ENCODE measurements around the gene AMOTL1. TPM values are rescaled to one million over a fixed set of nuclear protein-coding genes. Genes with fewer than 3 reads are reported as not detected.

The AMOTL1 gene
- polyA plus RNA-seq, 1 donor from 2014 or later, result 10.7 TPM

- no peaks in the 10 kb centered on the region for H3K27me3 ChIP-seq (ENCODE audit: insufficient read depth, low read depth, low read length)
- H3K27ac ChIP-seq (ENCODE audit: low read length), result no peak overlapping the region
- H3K9me3 ChIP-seq (ENCODE audit: low read length), result no peaks in the 10 kb centered on the region
- H3K79me2 ChIP-seq (replicated peaks; ENCODE audit: insufficient read depth, low read length), result no peaks in the 10 kb centered on the region
- H3K9ac ChIP-seq (ENCODE audit: low read length), result no peak overlapping the region
- peaks cover 9% of the 10 kb centered on the region for H3K36me3 ChIP-seq (ENCODE audit: insufficient read depth, low read length)
- H3F3A ChIP-seq (ENCODE audit: insufficient read depth, low read length, poor library complexity, severe bottlenecking), result no peaks in the 10 kb centered on the region
- H3K4me2 ChIP-seq (ENCODE audit: low read length), result no peak overlapping the region
- TF ChIP-seq MXI1 (conservative IDR thresholded peaks at IDR 0.05; ENCODE audit: poor library complexity, severe bottlenecking) (no peak), EZH2 (IDR thresholded peaks at IDR 0.05; ENCODE audit: borderline replicate concordance, insufficient read depth, low read length, poor library complexity, severe bottlenecking) (no peak), SMC3 (conservative IDR thresholded peaks at IDR 0.05; ENCODE audit: poor library complexity) (no peak), RAD21 (conservative IDR thresholded peaks at IDR 0.05) (no peak), POLR2AphosphoS5 (IDR thresholded peaks at IDR 0.05) (no peak), EP300 (conservative IDR thresholded peaks at IDR 0.05; ENCODE audit: poor library complexity, severe bottlenecking) (no peak), TAF1 (IDR thresholded peaks at IDR 0.05; ENCODE audit: low read depth) (no peak)
- TF ChIP-seq, protein P1, sequence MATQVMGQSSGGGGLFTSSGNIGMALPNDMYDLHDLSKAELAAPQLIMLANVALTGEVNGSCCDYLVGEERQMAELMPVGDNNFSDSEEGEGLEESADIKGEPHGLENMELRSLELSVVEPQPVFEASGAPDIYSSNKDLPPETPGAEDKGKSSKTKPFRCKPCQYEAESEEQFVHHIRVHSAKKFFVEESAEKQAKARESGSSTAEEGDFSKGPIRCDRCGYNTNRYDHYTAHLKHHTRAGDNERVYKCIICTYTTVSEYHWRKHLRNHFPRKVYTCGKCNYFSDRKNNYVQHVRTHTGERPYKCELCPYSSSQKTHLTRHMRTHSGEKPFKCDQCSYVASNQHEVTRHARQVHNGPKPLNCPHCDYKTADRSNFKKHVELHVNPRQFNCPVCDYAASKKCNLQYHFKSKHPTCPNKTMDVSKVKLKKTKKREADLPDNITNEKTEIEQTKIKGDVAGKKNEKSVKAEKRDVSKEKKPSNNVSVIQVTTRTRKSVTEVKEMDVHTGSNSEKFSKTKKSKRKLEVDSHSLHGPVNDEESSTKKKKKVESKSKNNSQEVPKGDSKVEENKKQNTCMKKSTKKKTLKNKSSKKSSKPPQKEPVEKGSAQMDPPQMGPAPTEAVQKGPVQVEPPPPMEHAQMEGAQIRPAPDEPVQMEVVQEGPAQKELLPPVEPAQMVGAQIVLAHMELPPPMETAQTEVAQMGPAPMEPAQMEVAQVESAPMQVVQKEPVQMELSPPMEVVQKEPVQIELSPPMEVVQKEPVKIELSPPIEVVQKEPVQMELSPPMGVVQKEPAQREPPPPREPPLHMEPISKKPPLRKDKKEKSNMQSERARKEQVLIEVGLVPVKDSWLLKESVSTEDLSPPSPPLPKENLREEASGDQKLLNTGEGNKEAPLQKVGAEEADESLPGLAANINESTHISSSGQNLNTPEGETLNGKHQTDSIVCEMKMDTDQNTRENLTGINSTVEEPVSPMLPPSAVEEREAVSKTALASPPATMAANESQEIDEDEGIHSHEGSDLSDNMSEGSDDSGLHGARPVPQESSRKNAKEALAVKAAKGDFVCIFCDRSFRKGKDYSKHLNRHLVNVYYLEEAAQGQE (IDR thresholded peaks at IDR 0.05; ENCODE audit: borderline replicate concordance), result no peak
- TF ChIP-seq, protein P2, sequence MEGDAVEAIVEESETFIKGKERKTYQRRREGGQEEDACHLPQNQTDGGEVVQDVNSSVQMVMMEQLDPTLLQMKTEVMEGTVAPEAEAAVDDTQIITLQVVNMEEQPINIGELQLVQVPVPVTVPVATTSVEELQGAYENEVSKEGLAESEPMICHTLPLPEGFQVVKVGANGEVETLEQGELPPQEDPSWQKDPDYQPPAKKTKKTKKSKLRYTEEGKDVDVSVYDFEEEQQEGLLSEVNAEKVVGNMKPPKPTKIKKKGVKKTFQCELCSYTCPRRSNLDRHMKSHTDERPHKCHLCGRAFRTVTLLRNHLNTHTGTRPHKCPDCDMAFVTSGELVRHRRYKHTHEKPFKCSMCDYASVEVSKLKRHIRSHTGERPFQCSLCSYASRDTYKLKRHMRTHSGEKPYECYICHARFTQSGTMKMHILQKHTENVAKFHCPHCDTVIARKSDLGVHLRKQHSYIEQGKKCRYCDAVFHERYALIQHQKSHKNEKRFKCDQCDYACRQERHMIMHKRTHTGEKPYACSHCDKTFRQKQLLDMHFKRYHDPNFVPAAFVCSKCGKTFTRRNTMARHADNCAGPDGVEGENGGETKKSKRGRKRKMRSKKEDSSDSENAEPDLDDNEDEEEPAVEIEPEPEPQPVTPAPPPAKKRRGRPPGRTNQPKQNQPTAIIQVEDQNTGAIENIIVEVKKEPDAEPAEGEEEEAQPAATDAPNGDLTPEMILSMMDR (IDR thresholded peaks at IDR 0.05; ENCODE audit: poor library complexity, severe bottlenecking), result no peak
- no peaks in the 10 kb centered on the region for H3K9me2 ChIP-seq (ENCODE audit: insufficient read depth, low read length)
- no peak overlapping the region for H2AFZ ChIP-seq (ENCODE audit: low read depth, low read length)
- no peaks in the 10 kb centered on the region for H4K20me1 ChIP-seq (ENCODE audit: insufficient read depth)
- no peak overlapping the region for H3K4me3 ChIP-seq (ENCODE audit: low read length)
Observed at GRCh38 chr11:94814272-94814976, 46.3 kb downstream of the AMOTL1 start.

DNA sequence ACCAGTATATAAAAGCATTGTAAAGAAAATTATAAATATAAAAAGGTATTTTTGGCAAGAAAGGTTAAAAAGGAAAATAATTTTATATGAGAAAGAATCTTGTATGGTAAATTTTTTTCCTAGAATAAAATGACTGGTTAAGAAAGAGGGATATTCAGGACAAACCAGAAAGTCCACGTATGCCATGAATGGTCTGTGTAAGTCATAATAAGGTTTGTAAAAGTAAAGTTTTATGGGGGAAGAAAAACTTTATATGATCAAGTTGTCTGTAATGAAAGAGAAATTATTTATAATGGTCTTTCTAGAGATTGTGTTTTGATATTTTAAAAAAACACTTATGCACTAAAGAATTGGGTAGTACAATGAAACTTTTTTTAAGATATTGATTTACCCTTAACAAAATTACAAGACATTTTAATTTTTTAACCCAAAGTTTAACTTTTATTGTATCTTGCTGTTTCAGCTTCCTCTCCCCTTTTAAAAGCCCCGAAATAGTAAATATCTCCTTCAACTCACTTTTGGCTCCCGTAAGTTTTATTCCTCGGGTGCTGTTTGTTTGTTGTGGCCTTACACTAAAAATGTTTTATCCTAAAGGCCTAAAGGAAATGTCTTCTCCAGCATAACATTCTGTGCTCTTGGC, 47.7 kb downstream of the AMOTL1 start:
- Histone ChIP-seq H3K9me3 (ENCODE audit: low read length) (no peaks in the 10 kb centered on the region), H3K4me2 (ENCODE audit: low read length) (no peak overlapping the region), H3K36me3 (ENCODE audit: insufficient read depth, low read length) (peaks cover 9% of the 10 kb centered on the region), H3F3A (ENCODE audit: insufficient read depth, low read length, poor library complexity, severe bottlenecking) (no peaks in the 10 kb centered on the region), H3K79me2 (replicated peaks; ENCODE audit: insufficient read depth, low read length) (no peaks in the 10 kb centered on the region), H3K27me3 (ENCODE audit: insufficient read depth, low read depth, low read length) (no peaks in the 10 kb centered on the region), H3K9me2 (ENCODE audit: insufficient read depth, low read length) (no peaks in the 10 kb centered on the region), H3K9ac (ENCODE audit: low read length) (no peak overlapping the region), H2AFZ (ENCODE audit: low read depth, low read length) (no peak overlapping the region), H3K4me3 (ENCODE audit: low read length) (no peak overlapping the region), H4K20me1 (ENCODE audit: insufficient read depth) (no peaks in the 10 kb centered on the region), H3K27ac (ENCODE audit: low read length) (no peak overlapping the region)
- no peak for TF ChIP-seq EZH2 (IDR thresholded peaks at IDR 0.05; ENCODE audit: borderline replicate concordance, insufficient read depth, low read length, poor library complexity, severe bottlenecking)
- no peak for TF ChIP-seq SMC3 (conservative IDR thresholded peaks at IDR 0.05; ENCODE audit: poor library complexity)
- TF ChIP-seq EP300 (conservative IDR thresholded peaks at IDR 0.05; ENCODE audit: poor library complexity, severe bottlenecking), result no peak
- no peak for TF ChIP-seq MXI1 (conservative IDR thresholded peaks at IDR 0.05; ENCODE audit: poor library complexity, severe bottlenecking)
- TF ChIP-seq, protein P2 (IDR thresholded peaks at IDR 0.05; ENCODE audit: poor library complexity, severe bottlenecking), result no peak
- no peak for TF ChIP-seq RAD21 (conservative IDR thresholded peaks at IDR 0.05)
- no peak for TF ChIP-seq POLR2AphosphoS5 (IDR thresholded peaks at IDR 0.05)
- TF ChIP-seq, protein P1 (IDR thresholded peaks at IDR 0.05; ENCODE audit: borderline replicate concordance), result no peak
- no peak for TF ChIP-seq TAF1 (IDR thresholded peaks at IDR 0.05; ENCODE audit: low read depth)
